Measurements from ENCODE around the gene SNAPC5. TPM values are rescaled to one million over a fixed set of nuclear protein-coding genes. Genes with fewer than 3 reads are reported as not detected.

The SNAPC5 gene
- total RNA-seq, 1 experiment from 2014 or later, result 28.3 TPM

DNA sequence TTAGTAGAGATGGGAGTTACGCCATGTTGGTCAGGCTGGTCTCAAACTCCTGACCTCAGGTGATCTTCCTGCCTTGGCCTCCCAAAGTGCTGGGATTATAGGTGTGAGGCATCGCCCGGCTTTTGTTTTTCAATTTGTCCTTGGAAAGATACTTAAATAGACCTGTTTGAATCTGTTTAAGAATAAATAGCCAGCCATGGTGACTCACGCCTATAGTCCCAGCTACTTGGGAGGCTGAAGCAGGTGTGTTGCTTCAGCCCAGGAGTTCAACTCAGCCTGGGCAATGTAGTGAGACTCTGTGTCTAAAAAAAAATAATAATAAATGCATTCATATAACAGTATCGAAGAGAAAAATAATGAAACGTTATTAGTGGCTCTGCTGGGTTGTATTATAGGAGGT, 17.3 kb downstream of the SNAPC5 start:
- no peak overlapping the region for H2AFZ ChIP-seq (ENCODE audit: low read depth, low read length, poor library complexity, severe bottlenecking)
- intact Hi-C loops (cut with micrococcal nuclease), result no loop called here
- H3K36me3 ChIP-seq (ENCODE audit: control insufficient read depth in 1 of 2, insufficient read depth in 2 of 2, low read length in 2 of 2), result peaks cover 0 to 8% of the 10 kb centered on the region in 2 experiments; a peak in 2 of 4 replicates
- BruUV-seq (replicated peaks), result no TSS peak
- H3K4me1 ChIP-seq (ENCODE audit: control insufficient read depth in 1 of 2, insufficient read depth in 2 of 2, low read length in 2 of 2), result peaks cover 36 to 42% of the 10 kb centered on the region in 2 experiments
- ChIA-PET RAD21 (ENCODE audit: low non-redundant PET in 1 of 2, low total read pairs in 2 of 2, uncharacterized antibody in 2 of 2, unreplicated experiment in 2 of 2) (no interaction called here), CTCF (no interaction called here), POLR2A (interaction anchor here (1.1 kb wide), 1 partner anchor 10 kb away, joined by 3 read pairs; no protein-coding TSS in a partner anchor)
- no peaks in the 10 kb centered on the region for H3K9me2 ChIP-seq (ENCODE audit: insufficient read depth)
- peak overlapping the region; percentile 55; the same call in 1 of the 2 replicates for H3K27ac ChIP-seq (ENCODE audit: low read depth, low read length)
- no peak for TF ChIP-seq POLR2AphosphoS5 (IDR thresholded peaks at IDR 0.05; ENCODE audit: low read depth, low read length)
- no peak for TF ChIP-seq EZH2phosphoT487 (IDR thresholded peaks at IDR 0.05; ENCODE audit: borderline replicate concordance)
- no peak for TF ChIP-seq JUND (IDR thresholded peaks at IDR 0.05)
- TF ChIP-seq EGR1 (IDR thresholded peaks at IDR 0.05; ENCODE audit: low read depth), result no peak
- no peak for TF ChIP-seq SP1 (IDR thresholded peaks at IDR 0.05; ENCODE audit: low read depth)
- no peak for TF ChIP-seq EZH2 (IDR thresholded peaks at IDR 0.05)
- TF ChIP-seq RAD21 (IDR thresholded peaks at IDR 0.05; ENCODE audit: low read depth), result no peak
- TF ChIP-seq, protein P1, sequence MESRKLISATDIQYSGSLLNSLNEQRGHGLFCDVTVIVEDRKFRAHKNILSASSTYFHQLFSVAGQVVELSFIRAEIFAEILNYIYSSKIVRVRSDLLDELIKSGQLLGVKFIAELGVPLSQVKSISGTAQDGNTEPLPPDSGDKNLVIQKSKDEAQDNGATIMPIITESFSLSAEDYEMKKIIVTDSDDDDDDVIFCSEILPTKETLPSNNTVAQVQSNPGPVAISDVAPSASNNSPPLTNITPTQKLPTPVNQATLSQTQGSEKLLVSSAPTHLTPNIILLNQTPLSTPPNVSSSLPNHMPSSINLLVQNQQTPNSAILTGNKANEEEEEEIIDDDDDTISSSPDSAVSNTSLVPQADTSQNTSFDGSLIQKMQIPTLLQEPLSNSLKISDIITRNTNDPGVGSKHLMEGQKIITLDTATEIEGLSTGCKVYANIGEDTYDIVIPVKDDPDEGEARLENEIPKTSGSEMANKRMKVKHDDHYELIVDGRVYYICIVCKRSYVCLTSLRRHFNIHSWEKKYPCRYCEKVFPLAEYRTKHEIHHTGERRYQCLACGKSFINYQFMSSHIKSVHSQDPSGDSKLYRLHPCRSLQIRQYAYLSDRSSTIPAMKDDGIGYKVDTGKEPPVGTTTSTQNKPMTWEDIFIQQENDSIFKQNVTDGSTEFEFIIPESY (IDR thresholded peaks at IDR 0.05; ENCODE audit: extremely low read depth, insufficient replicate concordance, low read length), result no peak
- ATAC-seq (no peak), DNase-seq (ENCODE audit: low read depth, low spot score) (no peak)
- H3K4me3 ChIP-seq (replicated peaks in 1 of 2; ENCODE audit: low read depth in 1 of 2, low read length in 2 of 2), result 0 out of 4 replicates have a peak overlapping the region, but pooled peaks of 1 of the 2 experiments have one; percentile 30
- H3K79me2 ChIP-seq (ENCODE audit: insufficient read depth, low read length), result no peaks in the 10 kb centered on the region; the same call in 1 of the 2 replicates
- H4K20me1 ChIP-seq (ENCODE audit: insufficient read depth), result no peaks in the 10 kb centered on the region
- H3K4me2 ChIP-seq (ENCODE audit: low read length), result peak overlapping the region; percentile 59
- no peaks in the 10 kb centered on the region for H3K27me3 ChIP-seq (ENCODE audit: insufficient read depth, low read length)
- H3K9me3 ChIP-seq (ENCODE audit: control insufficient read depth in 1 of 2, insufficient read depth in 1 of 2, low read depth in 1 of 2, low read length in 2 of 2), result no peaks in the 10 kb centered on the region
- H3K9ac ChIP-seq (ENCODE audit: low read length), result peak overlapping the region; percentile 42; the same call in 1 of the 2 replicates

DNA sequence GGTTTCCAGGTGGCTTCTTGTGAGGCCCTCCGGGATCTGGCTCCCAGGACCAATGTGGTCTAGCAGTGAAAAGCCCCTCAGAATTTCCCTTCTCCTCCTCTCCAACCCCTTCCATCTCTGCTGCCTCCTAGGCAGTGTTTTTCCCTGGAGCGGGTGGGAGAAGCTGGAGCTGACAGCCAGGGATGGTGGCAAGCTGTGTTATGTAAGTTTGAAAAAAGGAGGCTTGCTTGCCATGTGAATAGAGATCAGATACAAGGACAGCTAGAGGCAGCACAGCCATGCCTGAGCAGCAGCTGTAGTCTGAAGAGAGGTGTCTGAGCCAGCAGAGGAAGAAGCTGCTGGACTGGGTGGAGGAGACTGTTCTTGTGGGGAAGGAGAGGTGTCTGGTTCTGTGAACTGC, 20.6 kb downstream of the SNAPC5 start:
- DNase-seq (ENCODE audit: low read depth, low spot score) (no peak), ATAC-seq (no peak)
- Histone ChIP-seq H3K9ac (ENCODE audit: low read length) (no peak overlapping the region), H3K4me1 (ENCODE audit: control insufficient read depth in 1 of 2, insufficient read depth in 2 of 2, low read length in 2 of 2) (peaks cover 30 to 40% of the 10 kb centered on the region in 2 experiments), H4K20me1 (ENCODE audit: insufficient read depth) (no peaks in the 10 kb centered on the region), H3K27ac (ENCODE audit: low read depth, low read length) (no peak overlapping the region), H3K9me2 (ENCODE audit: insufficient read depth) (no peaks in the 10 kb centered on the region), H3K36me3 (ENCODE audit: control insufficient read depth in 1 of 2, insufficient read depth in 2 of 2, low read length in 2 of 2) (peaks cover 0 to 5% of the 10 kb centered on the region in 2 experiments; a peak in 2 of 4 replicates), H3K79me2 (ENCODE audit: insufficient read depth, low read length) (no peaks in the 10 kb centered on the region), H3K4me3 (replicated peaks in 1 of 2; ENCODE audit: low read depth in 1 of 2, low read length in 2 of 2) (no peak overlapping the region), H2AFZ (ENCODE audit: low read depth, low read length, poor library complexity, severe bottlenecking) (no peak overlapping the region), H3K4me2 (ENCODE audit: low read length) (no peak overlapping the region), H3K27me3 (ENCODE audit: insufficient read depth, low read length) (no peaks in the 10 kb centered on the region), H3K9me3 (ENCODE audit: control insufficient read depth in 1 of 2, insufficient read depth in 1 of 2, low read depth in 1 of 2, low read length in 2 of 2) (no peaks in the 10 kb centered on the region)
- intact Hi-C loops (cut with micrococcal nuclease), result no loop called here
- ChIA-PET POLR2A (no interaction called here), CTCF (no interaction called here), RAD21 (ENCODE audit: low non-redundant PET in 1 of 2, low total read pairs in 2 of 2, uncharacterized antibody in 2 of 2, unreplicated experiment in 2 of 2) (no interaction called here)
- no TSS peak for BruUV-seq (replicated peaks)
- no peak for TF ChIP-seq CTCF (IDR thresholded peaks at IDR 0.05 in 2 of 3, conservative IDR thresholded peaks at IDR 0.05 in 1 of 3; ENCODE audit: borderline replicate concordance in 1 of 3, insufficient read depth in 1 of 3, low read depth in 2 of 3, low read length in 2 of 3)
- no peak for TF ChIP-seq SRF (IDR thresholded peaks at IDR 0.05; ENCODE audit: low read depth)
- TF ChIP-seq SIN3A (IDR thresholded peaks at IDR 0.05; ENCODE audit: low read depth), result no peak
- TF ChIP-seq FOSL1 (IDR thresholded peaks at IDR 0.05; ENCODE audit: low read depth), result no peak
- no peak for TF ChIP-seq ZNF274 (IDR thresholded peaks at IDR 0.05; ENCODE audit: low read depth, low read length)
- no peak for TF ChIP-seq EGR1 (IDR thresholded peaks at IDR 0.05; ENCODE audit: low read depth)
- no peak for TF ChIP-seq SP1 (IDR thresholded peaks at IDR 0.05; ENCODE audit: low read depth)
- no peak for TF ChIP-seq EZH2 (IDR thresholded peaks at IDR 0.05)
- no peak for TF ChIP-seq JUND (IDR thresholded peaks at IDR 0.05)
